SU-DHL-6 (cell line): ENCODE measurements around the gene DST.

Experiments
- H2AFZ ChIP-seq: fragments of 200-600 bp; sonication (generic); 2 replicates; pipeline ENCODE4 v1.6.1; 2014; ENCODE audit warnings: low read depth, mild to moderate bottlenecking, moderate library complexity, mixed read lengths, antibody characterized with exemption, low read length; ENCODE audit not compliant: severe bottlenecking
- H3F3A ChIP-seq: fragments of 200-600 bp; shearing (Covaris generic); 2 replicates; pipeline ENCODE4 v1.6.0; 2016; ENCODE audit warnings: antibody characterized with exemption, mild to moderate bottlenecking; ENCODE audit not compliant: insufficient read depth
- H3K27ac ChIP-seq: fragments of 200-600 bp; sonication (generic); 2 replicates; pipeline ENCODE4 v1.5.1; 2016; ENCODE audit warnings: low read depth, mild to moderate bottlenecking, low read length, moderate library complexity, mixed read lengths
- H3K27me3 ChIP-seq: fragments of 200-600 bp; sonication (generic), shearing (Covaris generic); 2 replicates; pipeline ENCODE4 v1.6.0; 2014; ENCODE audit warnings: mild to moderate bottlenecking, low read length
- H3K36me3 ChIP-seq: fragments of 200-600 bp; sonication (generic); 2 replicates; pipeline ENCODE4 v1.6.1; 2014; ENCODE audit warnings: mild to moderate bottlenecking, low read length, mixed read lengths
- H3K4me2 ChIP-seq: fragments of 300-600, 200-600 bp; shearing (Covaris generic), sonication (generic); 2 replicates; pipeline ENCODE4 v1.6.0; 2014; ENCODE audit warnings: low read length, low read depth, mild to moderate bottlenecking; ENCODE audit not compliant: poor library complexity, severe bottlenecking
- H3K4me3 ChIP-seq: fragments of 200-600 bp; sonication (generic); 2 replicates; pipeline ENCODE4 v1.5.1; 2014; ENCODE audit warnings: antibody characterized with exemption, low read length, mild to moderate bottlenecking, mixed read lengths; ENCODE audit not compliant: insufficient read depth, poor library complexity, severe bottlenecking
- H3K79me2 ChIP-seq: fragments of 200-600 bp; sonication (generic); 2 replicates; pipeline ENCODE4 v1.6.1; 2014; ENCODE audit warnings: mild to moderate bottlenecking, low read length, moderate library complexity; ENCODE audit not compliant: insufficient read depth
- H3K9ac ChIP-seq: fragments of 200-600 bp; sonication (generic); 2 replicates; pipeline ENCODE4 v1.7.0; 2014; ENCODE audit warnings: mild to moderate bottlenecking, low read length
- H3K9me2 ChIP-seq: fragments of 200-600 bp; sonication (generic); replicated peaks from 2 replicates; pipeline ENCODE4 v1.6.1; 2014; ENCODE audit warnings: low read length; ENCODE audit not compliant: insufficient read depth
- H3K9me3 ChIP-seq: fragments of 200-600 bp; sonication (generic); 2 replicates; pipeline ENCODE4 v1.6.1; 2014; ENCODE audit warnings: low read length, mixed read lengths; ENCODE audit not compliant: insufficient read depth
- H4K20me1 ChIP-seq: fragments of 200-600 bp; sonication (generic); 2 replicates; pipeline ENCODE4 v1.6.1; 2014; ENCODE audit warnings: low read depth, mild to moderate bottlenecking, antibody characterized with exemption, low read length, moderate library complexity, mixed read lengths
- EZH2phosphoT487 ChIP-seq: fragments of 200-600 bp; sonication (generic), shearing (Covaris generic); conservative IDR thresholded peaks from 2 replicates; pipeline ENCODE4 v1.6.1; 2018; ENCODE audit warnings: mild to moderate bottlenecking, antibody characterized with exemption, low read length, moderate library complexity, mixed read lengths
- TF ChIP-seq, protein P1 (sequence below): fragments of 200-600 bp; sonication (generic); IDR thresholded peaks from one replicate; pipeline ENCODE4 v1.5.1; 2017; ENCODE audit warnings: antibody characterized with exemption, mild to moderate bottlenecking, low read length, moderate library complexity; ENCODE audit not compliant: insufficient read depth, poor library complexity, severe bottlenecking

The DST gene

GRCh38 chr6:56542364-56543331, 100.0 kb downstream of the DST start:
- Histone ChIP-seq H4K20me1 (no peaks in the 10 kb centered on the region), H3K9me2 (no peaks in the 10 kb centered on the region), H3K4me3 (no peak overlapping the region), H3K9me3 (no peaks in the 10 kb centered on the region), H3K27ac (no peak overlapping the region), H3K9ac (no peak overlapping the region), H3K36me3 (no peaks in the 10 kb centered on the region), H3K27me3 (no peaks in the 10 kb centered on the region), H2AFZ (no peak overlapping the region), H3K4me2 (no peak overlapping the region), H3K79me2 (no peaks in the 10 kb centered on the region), H3F3A (no peaks in the 10 kb centered on the region)
- TF ChIP-seq EZH2phosphoT487, result no peak
- TF ChIP-seq, protein P1, sequence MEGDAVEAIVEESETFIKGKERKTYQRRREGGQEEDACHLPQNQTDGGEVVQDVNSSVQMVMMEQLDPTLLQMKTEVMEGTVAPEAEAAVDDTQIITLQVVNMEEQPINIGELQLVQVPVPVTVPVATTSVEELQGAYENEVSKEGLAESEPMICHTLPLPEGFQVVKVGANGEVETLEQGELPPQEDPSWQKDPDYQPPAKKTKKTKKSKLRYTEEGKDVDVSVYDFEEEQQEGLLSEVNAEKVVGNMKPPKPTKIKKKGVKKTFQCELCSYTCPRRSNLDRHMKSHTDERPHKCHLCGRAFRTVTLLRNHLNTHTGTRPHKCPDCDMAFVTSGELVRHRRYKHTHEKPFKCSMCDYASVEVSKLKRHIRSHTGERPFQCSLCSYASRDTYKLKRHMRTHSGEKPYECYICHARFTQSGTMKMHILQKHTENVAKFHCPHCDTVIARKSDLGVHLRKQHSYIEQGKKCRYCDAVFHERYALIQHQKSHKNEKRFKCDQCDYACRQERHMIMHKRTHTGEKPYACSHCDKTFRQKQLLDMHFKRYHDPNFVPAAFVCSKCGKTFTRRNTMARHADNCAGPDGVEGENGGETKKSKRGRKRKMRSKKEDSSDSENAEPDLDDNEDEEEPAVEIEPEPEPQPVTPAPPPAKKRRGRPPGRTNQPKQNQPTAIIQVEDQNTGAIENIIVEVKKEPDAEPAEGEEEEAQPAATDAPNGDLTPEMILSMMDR, result no peak

- Histone ChIP-seq H2AFZ (no peak overlapping the region), H3K9ac (no peak overlapping the region), H3K4me3 (no peak overlapping the region), H3K9me3 (no peaks in the 10 kb centered on the region), H3F3A (no peaks in the 10 kb centered on the region), H3K4me2 (no peak overlapping the region), H4K20me1 (no peaks in the 10 kb centered on the region), H3K27me3 (no peaks in the 10 kb centered on the region), H3K27ac (no peak overlapping the region), H3K36me3 (no peaks in the 10 kb centered on the region), H3K9me2 (no peaks in the 10 kb centered on the region), H3K79me2 (no peaks in the 10 kb centered on the region)
- TF ChIP-seq, protein P1, result no peak
- no peak for TF ChIP-seq EZH2phosphoT487
Observed at GRCh38 chr6:56541741-56542360, 100.8 kb downstream of the DST start.

GRCh38 chr6:56541030-56541600, 101.6 kb downstream of the DST start:
- H4K20me1 ChIP-seq, result no peaks in the 10 kb centered on the region
- H3K36me3 ChIP-seq, result no peaks in the 10 kb centered on the region
- no peaks in the 10 kb centered on the region for H3K79me2 ChIP-seq
- H3K9me2 ChIP-seq, result no peaks in the 10 kb centered on the region
- H3K4me2 ChIP-seq, result no peak overlapping the region
- TF ChIP-seq, protein P1, result no peak
- no peak for TF ChIP-seq EZH2phosphoT487
- no peak overlapping the region for H3K4me3 ChIP-seq
- no peak overlapping the region for H2AFZ ChIP-seq
- H3F3A ChIP-seq, result no peaks in the 10 kb centered on the region
- H3K9me3 ChIP-seq, result no peaks in the 10 kb centered on the region
- H3K27ac ChIP-seq, result no peak overlapping the region
- no peaks in the 10 kb centered on the region for H3K27me3 ChIP-seq
- H3K9ac ChIP-seq, result no peak overlapping the region
